ENCODE measurements around the gene ALKBH4.

GRCh38 chr7:102436118-102436517 lies 28.5 kb downstream of the ALKBH4 start:
- TF ChIP-seq, protein P1, sequence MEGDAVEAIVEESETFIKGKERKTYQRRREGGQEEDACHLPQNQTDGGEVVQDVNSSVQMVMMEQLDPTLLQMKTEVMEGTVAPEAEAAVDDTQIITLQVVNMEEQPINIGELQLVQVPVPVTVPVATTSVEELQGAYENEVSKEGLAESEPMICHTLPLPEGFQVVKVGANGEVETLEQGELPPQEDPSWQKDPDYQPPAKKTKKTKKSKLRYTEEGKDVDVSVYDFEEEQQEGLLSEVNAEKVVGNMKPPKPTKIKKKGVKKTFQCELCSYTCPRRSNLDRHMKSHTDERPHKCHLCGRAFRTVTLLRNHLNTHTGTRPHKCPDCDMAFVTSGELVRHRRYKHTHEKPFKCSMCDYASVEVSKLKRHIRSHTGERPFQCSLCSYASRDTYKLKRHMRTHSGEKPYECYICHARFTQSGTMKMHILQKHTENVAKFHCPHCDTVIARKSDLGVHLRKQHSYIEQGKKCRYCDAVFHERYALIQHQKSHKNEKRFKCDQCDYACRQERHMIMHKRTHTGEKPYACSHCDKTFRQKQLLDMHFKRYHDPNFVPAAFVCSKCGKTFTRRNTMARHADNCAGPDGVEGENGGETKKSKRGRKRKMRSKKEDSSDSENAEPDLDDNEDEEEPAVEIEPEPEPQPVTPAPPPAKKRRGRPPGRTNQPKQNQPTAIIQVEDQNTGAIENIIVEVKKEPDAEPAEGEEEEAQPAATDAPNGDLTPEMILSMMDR (IDR thresholded peaks at IDR 0.05): no peak
- TF ChIP-seq POLR2AphosphoS5 (IDR thresholded peaks at IDR 0.05): no peak
- no peak for TF ChIP-seq POLR2A (IDR thresholded peaks at IDR 0.05)

Data from suprapubic skin (tissue), 4 donors.